ENCODE measurements around the gene TNFSF15. TPM values are rescaled to one million over a fixed set of nuclear protein-coding genes. Genes with fewer than 3 reads are reported as not detected.

Gene TNFSF15
- total and polyA plus RNA-seq, 2 of the 4 experiments (the other 2 are of a cell fraction) = 0.03 to 0.18 TPM

DNA sequence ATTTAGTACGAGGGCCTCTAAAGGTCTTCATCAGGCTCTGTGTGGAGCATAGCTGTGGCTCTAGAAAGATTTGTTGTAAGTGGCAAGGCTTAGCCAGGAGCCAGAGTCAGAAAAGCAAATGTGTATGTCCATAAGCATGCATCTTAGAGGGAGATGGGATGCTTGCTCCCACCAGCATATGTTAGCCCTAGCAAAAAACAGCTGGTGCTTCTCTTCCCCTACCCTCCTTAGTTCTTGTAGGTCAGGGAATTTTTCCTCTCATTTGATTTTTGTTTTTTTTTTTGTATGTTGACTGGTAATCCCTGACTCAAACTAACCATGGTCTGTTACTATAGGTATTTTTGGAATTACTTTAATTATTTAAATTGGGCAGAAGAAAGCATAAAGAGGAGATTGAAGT lies 7.7 kb downstream of the TNFSF15 start:
- Histone ChIP-seq H3K56ac (ENCODE audit: extremely low read depth, insufficient read depth, low read length) (no peak overlapping the region), H2AK9ac (replicated peaks; ENCODE audit: low read depth, low read length, poor library complexity) (no peak overlapping the region), H3K36me3 (ENCODE audit: control insufficient read depth, insufficient read depth, low read length) (no peaks in the 10 kb centered on the region), H4K8ac (ENCODE audit: low read depth in 2 of 2, low read length in 2 of 2) (no peak overlapping the region), H3K14ac (replicated peaks; ENCODE audit: low read depth, low read length) (no peak overlapping the region), H3K4me1 (ENCODE audit: control insufficient read depth, insufficient read depth, low read length) (peaks cover 2% of the 10 kb centered on the region; the same call in 1 of the 2 replicates), H3K9me3 (ENCODE audit: control insufficient read depth, insufficient read depth, low read length) (no peaks in the 10 kb centered on the region), H2BK5ac (ENCODE audit: low read depth, low read length, poor library complexity, severe bottlenecking) (no peak overlapping the region), H2BK120ac (ENCODE audit: low read depth, low read length) (no peak overlapping the region), H3K4me3 (ENCODE audit: insufficient read depth, low read depth, low read length) (no peak overlapping the region), H3K4ac (ENCODE audit: low read depth, low read length) (no peak overlapping the region), H3K23ac (ENCODE audit: low read depth, low read length) (no peak overlapping the region), H2BK20ac (ENCODE audit: low read depth, low read length) (no peak overlapping the region), H3K9ac (ENCODE audit: low read depth, low read length) (no peak overlapping the region), H2BK15ac (ENCODE audit: low read depth, low read length) (no peak overlapping the region), H2AFZ (replicated peaks; ENCODE audit: low read length, poor library complexity) (no peak overlapping the region), H3K18ac (ENCODE audit: low read depth, low read length) (no peak overlapping the region), H2AK5ac (ENCODE audit: low read depth, low read length) (no peak overlapping the region), H3K9me1 (ENCODE audit: insufficient read depth, low read length) (no peaks in the 10 kb centered on the region; the same call in 1 of the 2 replicates), H4K5ac (ENCODE audit: low read depth, low read length) (no peak overlapping the region), H3K4me2 (ENCODE audit: low read depth, low read length) (no peak overlapping the region), H4K20me1 (ENCODE audit: insufficient read depth, low read length) (no peaks in the 10 kb centered on the region), H3K27me3 (ENCODE audit: control insufficient read depth, insufficient read depth, low read length) (peaks cover 32% of the 10 kb centered on the region), H3K27ac (ENCODE audit: insufficient read depth, low read length) (no peak overlapping the region), H4K91ac (ENCODE audit: insufficient read depth, low read depth, low read length) (no peak overlapping the region), H3K79me1 (ENCODE audit: low read depth in 1 of 2, low read length in 2 of 2) (no peaks in the 10 kb centered on the region)
- intact Hi-C loops (cut with micrococcal nuclease) = no loop called here
- no TSS peak for BruUV-seq (replicated peaks)
- ATAC-seq (ENCODE audit: low read depth) = no peak
- no peak for DNase-seq
- TF ChIP-seq, protein P1, sequence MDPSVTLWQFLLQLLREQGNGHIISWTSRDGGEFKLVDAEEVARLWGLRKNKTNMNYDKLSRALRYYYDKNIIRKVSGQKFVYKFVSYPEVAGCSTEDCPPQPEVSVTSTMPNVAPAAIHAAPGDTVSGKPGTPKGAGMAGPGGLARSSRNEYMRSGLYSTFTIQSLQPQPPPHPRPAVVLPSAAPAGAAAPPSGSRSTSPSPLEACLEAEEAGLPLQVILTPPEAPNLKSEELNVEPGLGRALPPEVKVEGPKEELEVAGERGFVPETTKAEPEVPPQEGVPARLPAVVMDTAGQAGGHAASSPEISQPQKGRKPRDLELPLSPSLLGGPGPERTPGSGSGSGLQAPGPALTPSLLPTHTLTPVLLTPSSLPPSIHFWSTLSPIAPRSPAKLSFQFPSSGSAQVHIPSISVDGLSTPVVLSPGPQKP (IDR thresholded peaks at IDR 0.05; ENCODE audit: borderline replicate concordance, low read depth, low read length) = no peak
- TF ChIP-seq, protein P2, sequence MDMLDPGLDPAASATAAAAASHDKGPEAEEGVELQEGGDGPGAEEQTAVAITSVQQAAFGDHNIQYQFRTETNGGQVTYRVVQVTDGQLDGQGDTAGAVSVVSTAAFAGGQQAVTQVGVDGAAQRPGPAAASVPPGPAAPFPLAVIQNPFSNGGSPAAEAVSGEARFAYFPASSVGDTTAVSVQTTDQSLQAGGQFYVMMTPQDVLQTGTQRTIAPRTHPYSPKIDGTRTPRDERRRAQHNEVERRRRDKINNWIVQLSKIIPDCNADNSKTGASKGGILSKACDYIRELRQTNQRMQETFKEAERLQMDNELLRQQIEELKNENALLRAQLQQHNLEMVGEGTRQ (IDR thresholded peaks at IDR 0.05; ENCODE audit: low read depth, low read length) = no peak
- no peak for TF ChIP-seq BHLHE40 (IDR thresholded peaks at IDR 0.05; ENCODE audit: low read depth, low read length)
- no peak for TF ChIP-seq MXI1 (IDR thresholded peaks at IDR 0.05; ENCODE audit: borderline replicate concordance, low read depth, low read length)
- no peak for TF ChIP-seq RFX5 (IDR thresholded peaks at IDR 0.05; ENCODE audit: low read depth, low read length)
- no peak for TF ChIP-seq RCOR1 (IDR thresholded peaks at IDR 0.05; ENCODE audit: insufficient replicate concordance, low read length)
- TF ChIP-seq CEBPB (IDR thresholded peaks at IDR 0.05; ENCODE audit: low read depth, low read length) = no peak
- no peak for TF ChIP-seq CHD1 (IDR thresholded peaks at IDR 0.05; ENCODE audit: low read depth, low read length)
- TF ChIP-seq MAFK (IDR thresholded peaks at IDR 0.05; ENCODE audit: low read depth, low read length) = no peak
- TF ChIP-seq, protein P3, sequence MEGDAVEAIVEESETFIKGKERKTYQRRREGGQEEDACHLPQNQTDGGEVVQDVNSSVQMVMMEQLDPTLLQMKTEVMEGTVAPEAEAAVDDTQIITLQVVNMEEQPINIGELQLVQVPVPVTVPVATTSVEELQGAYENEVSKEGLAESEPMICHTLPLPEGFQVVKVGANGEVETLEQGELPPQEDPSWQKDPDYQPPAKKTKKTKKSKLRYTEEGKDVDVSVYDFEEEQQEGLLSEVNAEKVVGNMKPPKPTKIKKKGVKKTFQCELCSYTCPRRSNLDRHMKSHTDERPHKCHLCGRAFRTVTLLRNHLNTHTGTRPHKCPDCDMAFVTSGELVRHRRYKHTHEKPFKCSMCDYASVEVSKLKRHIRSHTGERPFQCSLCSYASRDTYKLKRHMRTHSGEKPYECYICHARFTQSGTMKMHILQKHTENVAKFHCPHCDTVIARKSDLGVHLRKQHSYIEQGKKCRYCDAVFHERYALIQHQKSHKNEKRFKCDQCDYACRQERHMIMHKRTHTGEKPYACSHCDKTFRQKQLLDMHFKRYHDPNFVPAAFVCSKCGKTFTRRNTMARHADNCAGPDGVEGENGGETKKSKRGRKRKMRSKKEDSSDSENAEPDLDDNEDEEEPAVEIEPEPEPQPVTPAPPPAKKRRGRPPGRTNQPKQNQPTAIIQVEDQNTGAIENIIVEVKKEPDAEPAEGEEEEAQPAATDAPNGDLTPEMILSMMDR (conservative IDR thresholded peaks at IDR 0.05; ENCODE audit: low read depth, low read length) = no peak
- TF ChIP-seq FOS (IDR thresholded peaks at IDR 0.05; ENCODE audit: low read depth, low read length) = no peak
- no peak for TF ChIP-seq RAD21 (IDR thresholded peaks at IDR 0.05; ENCODE audit: low read length)
- no peak for TF ChIP-seq NFE2L2 (IDR thresholded peaks at IDR 0.05; ENCODE audit: low read depth, low read length)
- no peak for TF ChIP-seq MAZ (IDR thresholded peaks at IDR 0.05; ENCODE audit: borderline replicate concordance, low read depth, low read length)
- TF ChIP-seq POLR2A (IDR thresholded peaks at IDR 0.05; ENCODE audit: low read depth, low read length) = no peak
- ChIA-PET POLR2A (ENCODE audit: unreplicated experiment) (no interaction called here), CTCF (no interaction called here)
- dilution Hi-C loops (cut with HindIII; ENCODE audit: low sequenced_read_pairs, unreplicated experiment) = no loop called here
- WGBS, 2 experiments (ENCODE audit: extremely low coverage in 2 of 2, insufficient read length in 1 of 2) = no CpG with 5 or more reads among the region's 1 CpG
- in situ Hi-C loops (cut with MboI; ENCODE audit: low sequenced_read_pairs) = no loop called here

Data from IMR-90 (cell line).